Measurements from ENCODE around the gene BST1.

GRCh38 chr4:15714141-15714540 lies 11.3 kb downstream of the BST1 start:
- TF ChIP-seq EZH2 (IDR thresholded peaks at IDR 0.05; ENCODE audit: low read length, missing control alignments), result no peak
- TF ChIP-seq, protein P1, sequence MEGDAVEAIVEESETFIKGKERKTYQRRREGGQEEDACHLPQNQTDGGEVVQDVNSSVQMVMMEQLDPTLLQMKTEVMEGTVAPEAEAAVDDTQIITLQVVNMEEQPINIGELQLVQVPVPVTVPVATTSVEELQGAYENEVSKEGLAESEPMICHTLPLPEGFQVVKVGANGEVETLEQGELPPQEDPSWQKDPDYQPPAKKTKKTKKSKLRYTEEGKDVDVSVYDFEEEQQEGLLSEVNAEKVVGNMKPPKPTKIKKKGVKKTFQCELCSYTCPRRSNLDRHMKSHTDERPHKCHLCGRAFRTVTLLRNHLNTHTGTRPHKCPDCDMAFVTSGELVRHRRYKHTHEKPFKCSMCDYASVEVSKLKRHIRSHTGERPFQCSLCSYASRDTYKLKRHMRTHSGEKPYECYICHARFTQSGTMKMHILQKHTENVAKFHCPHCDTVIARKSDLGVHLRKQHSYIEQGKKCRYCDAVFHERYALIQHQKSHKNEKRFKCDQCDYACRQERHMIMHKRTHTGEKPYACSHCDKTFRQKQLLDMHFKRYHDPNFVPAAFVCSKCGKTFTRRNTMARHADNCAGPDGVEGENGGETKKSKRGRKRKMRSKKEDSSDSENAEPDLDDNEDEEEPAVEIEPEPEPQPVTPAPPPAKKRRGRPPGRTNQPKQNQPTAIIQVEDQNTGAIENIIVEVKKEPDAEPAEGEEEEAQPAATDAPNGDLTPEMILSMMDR (conservative IDR thresholded peaks at IDR 0.05 in 1 of 2, IDR thresholded peaks at IDR 0.05 in 1 of 2; ENCODE audit: low read depth in 1 of 2, low read length in 2 of 2), result no peak
